ENCODE measurements around the gene UGT1A4.
"Not testable (repeated sequence)": the region's sequence is repeated elsewhere in the genome, so short reads cannot be mapped to it uniquely, and the experiment has no call there.

Gene UGT1A4

DNA sequence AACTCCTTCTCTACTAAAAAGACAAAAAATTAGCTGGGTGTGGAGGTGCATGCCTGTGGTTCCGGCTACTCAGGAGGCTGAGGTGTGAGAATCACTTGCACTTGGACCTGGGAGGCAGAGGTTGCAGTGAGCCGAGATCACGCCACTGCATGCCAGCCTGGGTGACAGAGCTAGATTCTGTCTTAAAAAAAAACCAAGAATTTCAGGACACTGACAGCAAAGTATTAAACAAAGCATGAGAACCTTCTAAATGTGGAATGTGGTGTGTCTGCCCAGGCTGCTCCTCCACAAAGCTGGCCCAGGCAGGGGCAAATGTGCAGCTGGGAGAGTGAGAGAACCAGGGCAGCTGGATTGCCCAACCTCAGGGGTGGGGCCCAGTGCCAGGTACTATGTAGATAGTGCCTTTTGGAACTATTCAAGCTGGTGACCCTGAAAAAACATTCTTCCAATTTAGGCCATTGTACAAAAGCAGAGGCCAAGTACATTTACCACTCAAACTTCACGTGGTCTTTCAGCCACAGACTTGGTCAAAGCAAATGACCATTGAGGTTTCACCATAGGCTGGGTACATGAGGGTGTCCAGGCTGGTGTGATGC lies 12.5 kb upstream of the UGT1A4 start:
- Histone ChIP-seq H3K4me1 (ENCODE audit: control insufficient read depth, insufficient read depth, low read length) (no peaks in the 10 kb centered on the region), H3K27ac (ENCODE audit: low read depth, low read length) (no peak overlapping the region), H3K36me3 (ENCODE audit: control insufficient read depth, insufficient read depth, low read length) (no peaks in the 10 kb centered on the region), H3K9ac (ENCODE audit: low read length) (no peak overlapping the region), H3K4me3 (ENCODE audit: low read length) (no peak overlapping the region), H3K27me3 (ENCODE audit: control insufficient read depth, insufficient read depth, low read length) (no peaks in the 10 kb centered on the region)

DNA sequence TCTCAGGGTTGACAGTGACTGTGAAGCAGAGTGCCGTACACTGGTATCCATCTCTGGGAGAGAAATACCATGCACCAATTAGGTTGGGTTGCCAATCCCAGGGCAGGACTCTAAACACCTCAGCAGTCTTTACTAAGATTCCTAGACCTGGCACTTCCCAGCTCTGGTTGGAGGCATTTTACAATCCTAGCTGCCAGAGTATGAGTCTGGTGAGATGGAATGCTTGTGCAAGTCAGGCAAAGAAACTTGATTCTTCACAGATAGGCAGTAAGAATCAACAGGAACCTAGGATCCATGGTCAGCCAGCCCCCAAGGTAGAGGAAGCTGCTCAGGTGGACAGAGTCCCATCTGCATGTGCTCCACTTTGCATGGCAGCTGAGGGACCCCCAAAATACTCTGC lies 11.8 kb upstream of the UGT1A4 start:
- Histone ChIP-seq H3K4me1 (ENCODE audit: control insufficient read depth, insufficient read depth, low read length) (no peaks in the 10 kb centered on the region), H3K36me3 (ENCODE audit: control insufficient read depth, insufficient read depth, low read length) (no peaks in the 10 kb centered on the region), H3K27me3 (ENCODE audit: control insufficient read depth, insufficient read depth, low read length) (no peaks in the 10 kb centered on the region), H3K4me3 (ENCODE audit: low read length) (no peak overlapping the region), H3K9ac (ENCODE audit: low read length) (no peak overlapping the region), H3K27ac (ENCODE audit: low read depth, low read length) (no peak overlapping the region)

DNA sequence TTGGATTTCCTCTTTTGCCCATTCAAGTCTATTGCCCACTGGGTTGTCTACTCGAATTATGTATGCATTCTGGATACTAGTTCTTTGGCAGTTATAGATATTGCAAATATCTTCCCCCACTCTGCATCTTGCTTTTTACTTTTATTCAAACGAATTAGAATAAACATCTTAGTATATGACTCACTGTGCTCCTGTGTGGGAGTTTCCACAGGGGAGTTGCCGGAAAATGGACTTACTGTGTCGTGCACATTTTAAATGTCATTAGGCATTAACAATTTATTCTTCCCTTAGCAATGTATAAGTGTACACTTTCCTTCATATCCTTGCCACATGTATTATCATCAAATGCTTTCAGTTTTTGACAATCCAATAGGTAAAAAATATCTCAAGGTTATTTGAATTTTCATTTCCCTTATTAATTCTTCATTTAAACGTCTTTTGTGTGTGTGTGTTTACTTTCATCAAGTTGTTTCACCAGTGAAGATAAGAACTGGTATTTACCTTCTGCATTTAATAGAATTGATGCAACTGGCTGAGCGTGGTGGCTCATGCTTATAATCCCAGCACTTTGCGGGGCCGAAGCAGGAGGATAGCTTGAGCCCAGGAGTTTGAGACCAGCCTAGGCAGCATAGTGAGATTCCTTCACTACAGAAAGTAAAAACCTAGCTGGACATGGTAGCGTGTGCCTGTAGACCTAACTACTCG lies 10.4 kb upstream of the UGT1A4 start:
- H3K4me3 ChIP-seq (ENCODE audit: low read length) = no peak overlapping the region
- no peak overlapping the region for H3K27ac ChIP-seq (ENCODE audit: low read depth, low read length)
- H3K27me3 ChIP-seq (ENCODE audit: control insufficient read depth, insufficient read depth, low read length) = no peaks in the 10 kb centered on the region
- H3K4me1 ChIP-seq (ENCODE audit: control insufficient read depth, insufficient read depth, low read length) = no peaks in the 10 kb centered on the region
- H3K9ac ChIP-seq (ENCODE audit: low read length) = no peak overlapping the region
- no peaks in the 10 kb centered on the region for H3K36me3 ChIP-seq (ENCODE audit: control insufficient read depth, insufficient read depth, low read length)

DNA sequence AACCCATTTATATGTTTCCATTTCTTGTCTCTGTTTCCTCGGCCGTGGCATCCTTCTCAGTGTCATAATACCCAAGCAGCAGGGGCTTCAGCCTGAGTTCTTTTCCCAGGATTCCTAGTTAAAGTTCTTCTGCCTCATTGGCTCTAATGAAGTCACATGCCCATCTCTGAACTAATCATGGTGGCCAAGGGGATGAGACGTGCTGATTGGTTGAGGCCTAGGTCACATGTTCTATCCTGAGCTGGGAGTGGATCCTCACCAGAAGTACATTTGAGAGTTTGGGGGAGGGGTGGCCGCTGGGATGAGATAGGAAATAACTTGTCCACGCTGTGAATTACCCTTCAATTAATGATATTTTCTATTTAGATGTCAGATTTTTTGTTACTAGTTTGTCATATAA lies 9.6 kb upstream of the UGT1A4 start:
- no peaks in the 10 kb centered on the region for H3K27me3 ChIP-seq (ENCODE audit: control insufficient read depth, insufficient read depth, low read length)
- H3K9ac ChIP-seq (ENCODE audit: low read length) = no peak overlapping the region
- no peak overlapping the region for H3K27ac ChIP-seq (ENCODE audit: low read depth, low read length)
- no peaks in the 10 kb centered on the region for H3K36me3 ChIP-seq (ENCODE audit: control insufficient read depth, insufficient read depth, low read length)
- no peaks in the 10 kb centered on the region for H3K4me1 ChIP-seq (ENCODE audit: control insufficient read depth, insufficient read depth, low read length)
- H3K4me3 ChIP-seq (ENCODE audit: low read length) = no peak overlapping the region

DNA sequence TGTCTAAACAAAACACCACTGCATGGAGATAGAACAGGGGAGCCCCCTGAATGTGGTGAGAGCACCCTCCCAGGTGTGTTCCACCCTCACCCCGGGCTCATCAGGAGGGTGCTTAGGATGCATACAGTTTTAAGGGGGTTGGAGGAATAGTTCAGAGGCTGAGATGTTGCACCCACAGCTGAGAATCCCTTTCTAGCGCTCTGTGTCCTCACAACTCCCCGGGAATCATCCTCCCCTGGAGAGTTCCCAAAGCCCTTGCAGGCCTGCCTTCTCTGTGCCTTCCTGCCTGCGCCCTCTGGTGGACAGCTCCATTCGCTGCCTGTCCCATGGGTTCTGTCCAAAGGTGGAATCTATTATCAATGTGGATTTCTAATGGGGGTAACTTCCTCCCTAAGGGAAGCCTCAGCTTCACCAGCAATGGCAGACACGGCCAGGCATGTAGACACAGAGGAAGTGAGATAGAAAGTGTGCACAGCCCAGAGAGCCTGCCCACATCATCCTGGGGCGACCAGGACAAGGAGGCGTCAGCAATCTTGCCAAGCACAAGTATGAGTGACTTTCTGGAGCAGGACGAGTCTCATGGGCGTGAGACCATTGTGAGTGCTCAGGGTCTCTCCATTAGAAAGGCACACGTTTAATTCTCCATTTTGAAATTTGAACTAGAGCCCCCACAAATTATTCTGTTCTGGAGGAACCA lies 7.1 kb upstream of the UGT1A4 start:
- no peak overlapping the region for H3K9ac ChIP-seq (ENCODE audit: low read length)
- H3K27me3 ChIP-seq (ENCODE audit: control insufficient read depth, insufficient read depth, low read length) = no peaks in the 10 kb centered on the region
- no peak overlapping the region for H3K4me3 ChIP-seq (ENCODE audit: low read length)
- H3K27ac ChIP-seq (ENCODE audit: low read depth, low read length) = no peak overlapping the region
- H3K4me1 ChIP-seq (ENCODE audit: control insufficient read depth, insufficient read depth, low read length) = no peaks in the 10 kb centered on the region
- H3K36me3 ChIP-seq (ENCODE audit: control insufficient read depth, insufficient read depth, low read length) = no peaks in the 10 kb centered on the region

DNA sequence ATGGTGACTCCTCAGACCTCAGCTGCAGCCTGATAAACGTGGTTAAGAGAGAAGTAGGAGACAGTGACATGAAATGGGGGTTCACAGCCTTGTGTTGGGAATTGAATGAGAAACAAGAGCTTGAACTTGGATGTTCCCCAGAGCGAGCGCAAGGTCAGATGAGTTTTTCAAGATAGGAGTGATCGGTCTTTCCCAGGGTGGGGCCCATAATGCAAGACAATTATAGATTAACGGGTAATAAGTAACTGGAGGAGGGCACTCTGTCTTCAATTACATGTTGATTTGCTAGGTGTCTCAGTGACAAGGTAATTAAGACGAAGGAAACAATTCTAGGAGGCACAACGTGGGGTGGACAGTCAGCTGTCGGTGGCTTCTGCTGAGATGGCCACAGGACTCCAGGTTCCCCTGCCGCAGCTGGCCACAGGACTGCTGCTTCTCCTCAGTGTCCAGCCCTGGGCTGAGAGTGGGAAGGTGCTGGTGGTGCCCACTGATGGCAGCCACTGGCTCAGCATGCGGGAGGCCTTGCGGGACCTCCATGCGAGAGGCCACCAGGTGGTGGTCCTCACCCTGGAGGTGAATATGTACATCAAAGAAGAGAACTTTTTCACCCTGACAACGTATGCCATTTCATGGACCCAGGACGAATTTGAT lies 5.8 kb upstream of the UGT1A4 start, which contains the start of gene UGT1A5:
TSS of gene UGT1A5 (plus strand) at position 297 of the 651 bp plus-strand sequence. CDS start at position 382, 85 bp downstream.
- Histone ChIP-seq H3K27ac (ENCODE audit: low read depth, low read length) (no peak within 1 kb of the TSS), H3K4me3 (ENCODE audit: low read length) (no peak within 1 kb of the TSS), H3K27me3 (ENCODE audit: control insufficient read depth, insufficient read depth, low read length) (no peaks in the 10 kb centered on the region)

DNA sequence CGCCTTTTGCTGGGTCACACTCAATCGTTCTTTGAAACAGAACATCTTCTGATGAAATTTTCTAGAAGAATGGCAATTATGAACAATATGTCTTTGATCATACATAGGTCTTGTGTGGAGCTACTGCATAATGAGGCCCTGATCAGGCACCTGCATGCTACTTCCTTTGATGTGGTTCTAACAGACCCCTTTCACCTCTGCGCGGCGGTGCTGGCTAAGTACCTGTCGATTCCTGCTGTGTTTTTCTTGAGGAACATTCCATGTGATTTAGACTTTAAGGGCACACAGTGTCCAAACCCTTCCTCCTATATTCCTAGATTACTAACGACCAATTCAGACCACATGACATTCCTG lies 5.3 kb upstream of the UGT1A4 start:
- no peak overlapping the region for H3K27ac ChIP-seq (ENCODE audit: low read depth, low read length)
- H3K9ac ChIP-seq (ENCODE audit: low read length) = no peak overlapping the region
- H3K4me1 ChIP-seq (ENCODE audit: control insufficient read depth, insufficient read depth, low read length) = no peaks in the 10 kb centered on the region
- no peaks in the 10 kb centered on the region for H3K27me3 ChIP-seq (ENCODE audit: control insufficient read depth, insufficient read depth, low read length)
- no peaks in the 10 kb centered on the region for H3K36me3 ChIP-seq (ENCODE audit: control insufficient read depth, insufficient read depth, low read length)
- no peak overlapping the region for H3K4me3 ChIP-seq (ENCODE audit: low read length)

More for the DNA sequence above, 5.8 kb upstream of the UGT1A4 start, which contains the start of gene UGT1A5:
- no peaks in the 10 kb centered on the region for H3K36me3 ChIP-seq (ENCODE audit: control insufficient read depth, insufficient read depth, low read length)
- H3K4me1 ChIP-seq (ENCODE audit: control insufficient read depth, insufficient read depth, low read length) = no peaks in the 10 kb centered on the region
- no peak within 1 kb of the TSS for H3K9ac ChIP-seq (ENCODE audit: low read length)

DNA sequence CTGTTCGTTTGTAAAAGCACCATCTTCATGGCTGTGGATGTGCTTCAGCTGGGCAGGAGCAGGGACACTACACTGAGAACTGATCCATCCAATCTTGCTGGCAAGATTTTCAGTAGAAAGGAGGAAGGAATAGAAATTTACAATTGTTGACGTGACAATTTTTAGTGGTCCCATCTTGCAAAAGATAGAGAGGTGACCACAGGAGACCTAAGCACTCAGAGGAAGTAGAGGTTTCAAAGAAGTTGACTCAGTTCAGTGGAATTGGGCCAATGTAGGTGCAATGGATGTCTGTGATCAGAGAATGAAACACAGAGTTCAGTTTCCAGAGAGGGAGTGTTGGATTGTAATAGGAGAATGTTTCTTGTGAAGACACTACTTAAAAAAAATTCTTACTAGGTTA lies 4.4 kb upstream of the UGT1A4 start:
- Histone ChIP-seq H3K27ac (ENCODE audit: low read depth, low read length) (no peak overlapping the region), H3K4me3 (ENCODE audit: low read length) (no peak overlapping the region), H3K9ac (ENCODE audit: low read length) (no peak overlapping the region), H3K36me3 (ENCODE audit: control insufficient read depth, insufficient read depth, low read length) (no peaks in the 10 kb centered on the region), H3K4me1 (ENCODE audit: control insufficient read depth, insufficient read depth, low read length) (no peaks in the 10 kb centered on the region), H3K27me3 (ENCODE audit: control insufficient read depth, insufficient read depth, low read length) (no peaks in the 10 kb centered on the region)

DNA sequence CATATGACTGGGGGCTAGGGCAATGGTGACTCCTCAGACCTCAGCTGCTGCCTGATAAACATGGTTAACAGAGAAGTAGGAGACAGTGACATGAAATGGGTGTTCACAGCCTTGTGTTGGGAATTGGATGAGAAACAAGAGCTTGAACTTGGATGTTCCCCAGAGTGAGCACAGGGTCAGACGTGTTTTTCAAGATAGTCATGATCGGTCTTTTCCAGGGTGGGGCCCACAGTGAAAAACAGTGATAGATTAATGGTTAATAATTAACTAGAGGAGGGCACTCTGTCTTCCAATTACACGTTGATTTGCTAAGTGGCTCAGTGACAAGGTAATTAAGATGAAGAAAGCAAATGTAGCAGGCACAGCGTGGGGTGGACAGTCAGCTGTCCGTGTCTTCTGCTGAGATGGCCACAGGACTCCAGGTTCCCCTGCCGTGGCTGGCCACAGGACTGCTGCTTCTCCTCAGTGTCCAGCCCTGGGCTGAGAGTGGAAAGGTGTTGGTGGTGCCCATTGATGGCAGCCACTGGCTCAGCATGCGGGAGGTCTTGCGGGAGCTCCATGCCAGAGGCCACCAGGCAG lies 10.3 kb downstream of the UGT1A4 start, which contains the start of gene UGT1A3:
TSS of gene UGT1A3 (plus strand) at position 320 of the 579 bp plus-strand sequence. CDS start at position 405, 85 bp downstream.
- Histone ChIP-seq H3K9ac (ENCODE audit: low read length) (no peak within 1 kb of the TSS), H3K4me1 (ENCODE audit: control insufficient read depth, insufficient read depth, low read length) (no peaks in the 10 kb centered on the region), H3K27me3 (ENCODE audit: control insufficient read depth, insufficient read depth, low read length) (no peaks in the 10 kb centered on the region), H3K27ac (ENCODE audit: low read depth, low read length) (no peak within 1 kb of the TSS), H3K4me3 (ENCODE audit: low read length) (no peak within 1 kb of the TSS), H3K36me3 (ENCODE audit: control insufficient read depth, insufficient read depth, low read length) (no peaks in the 10 kb centered on the region)

DNA sequence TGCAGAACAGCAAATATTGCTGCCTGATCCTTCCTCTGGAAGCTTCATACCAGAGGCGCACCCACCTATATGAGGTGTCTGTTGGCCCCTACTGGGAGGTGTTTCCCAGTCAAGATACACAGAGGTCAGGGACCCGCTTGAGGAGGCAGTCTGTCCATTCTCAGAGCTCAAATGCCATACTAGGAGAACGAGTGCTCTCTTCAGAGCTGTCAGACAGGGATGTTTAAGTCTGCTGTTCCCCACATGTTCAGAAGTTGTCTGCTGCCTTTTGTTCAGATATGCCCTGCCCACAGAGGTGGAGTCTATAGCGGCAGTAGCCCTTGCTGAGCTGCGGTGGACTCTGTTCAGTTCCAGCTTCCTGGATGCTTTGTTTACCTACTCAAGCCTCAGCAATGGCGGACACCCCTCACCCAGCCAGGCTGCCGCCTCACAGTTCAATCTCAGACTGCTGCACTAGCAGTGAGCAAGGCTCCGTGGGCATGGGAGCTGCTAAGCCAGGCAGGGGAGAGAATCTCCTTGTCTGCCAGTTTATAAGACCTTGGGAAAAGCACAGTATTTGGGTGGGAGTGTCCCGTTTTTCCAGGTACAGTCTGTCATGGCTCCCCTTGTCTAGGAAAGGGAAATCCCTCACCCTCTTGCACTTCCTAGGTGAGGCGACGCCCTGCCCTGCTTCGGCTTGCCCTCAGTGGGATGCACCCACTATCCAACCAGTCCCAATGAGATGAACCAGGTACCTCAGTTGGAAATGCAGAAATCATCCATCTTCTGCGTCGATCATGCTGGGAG lies 18.5 kb downstream of the UGT1A4 start:
- H3K27ac ChIP-seq (ENCODE audit: low read depth, low read length); H3K4me3 ChIP-seq (ENCODE audit: low read length); H3K4me1 ChIP-seq (ENCODE audit: control insufficient read depth, insufficient read depth, low read length); H3K27me3 ChIP-seq (ENCODE audit: control insufficient read depth, insufficient read depth, low read length); H3K36me3 ChIP-seq (ENCODE audit: control insufficient read depth, insufficient read depth, low read length); H3K9ac ChIP-seq (ENCODE audit: low read length): not testable (repeated sequence)

DNA sequence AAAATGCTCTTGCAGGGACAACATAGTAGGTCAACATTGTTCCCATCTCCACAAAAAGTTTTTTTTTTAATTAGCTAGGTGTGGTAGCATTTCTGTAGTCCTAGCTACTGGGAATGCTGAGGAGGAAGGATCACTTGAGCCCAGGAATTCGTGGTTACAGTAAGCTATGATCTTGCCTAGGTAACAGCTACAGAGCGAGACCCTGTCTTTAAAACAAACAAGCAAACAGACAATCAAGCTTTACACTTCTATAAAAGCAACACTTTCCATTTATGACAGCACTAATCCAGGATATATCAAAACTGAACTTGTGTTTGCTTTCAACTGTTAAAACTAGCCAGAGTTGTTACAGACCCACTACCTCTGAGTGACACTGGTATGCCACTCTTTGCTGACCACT lies 22.3 kb downstream of the UGT1A4 start:
- Histone ChIP-seq H3K27me3 (ENCODE audit: control insufficient read depth, insufficient read depth, low read length) (no peaks in the 10 kb centered on the region), H3K4me1 (ENCODE audit: control insufficient read depth, insufficient read depth, low read length) (no peaks in the 10 kb centered on the region), H3K4me3 (ENCODE audit: low read length) (no peak overlapping the region), H3K9ac (ENCODE audit: low read length) (no peak overlapping the region), H3K36me3 (ENCODE audit: control insufficient read depth, insufficient read depth, low read length) (no peaks in the 10 kb centered on the region), H3K27ac (ENCODE audit: low read depth, low read length) (no peak overlapping the region)

Data from rectal smooth muscle tissue (tissue), 1 donor.